ENCODE measurements around the gene PLEKHM1. TPM values are rescaled to one million over a fixed set of nuclear protein-coding genes. Genes with fewer than 3 reads are reported as not detected.

PLEKHM1 gene
- total and polyA plus RNA-seq, 2 donors (not counting 3 experiments of a cell fraction or from before 2014, with no cell fraction given) = 29.7 to 52.0 TPM

DNA sequence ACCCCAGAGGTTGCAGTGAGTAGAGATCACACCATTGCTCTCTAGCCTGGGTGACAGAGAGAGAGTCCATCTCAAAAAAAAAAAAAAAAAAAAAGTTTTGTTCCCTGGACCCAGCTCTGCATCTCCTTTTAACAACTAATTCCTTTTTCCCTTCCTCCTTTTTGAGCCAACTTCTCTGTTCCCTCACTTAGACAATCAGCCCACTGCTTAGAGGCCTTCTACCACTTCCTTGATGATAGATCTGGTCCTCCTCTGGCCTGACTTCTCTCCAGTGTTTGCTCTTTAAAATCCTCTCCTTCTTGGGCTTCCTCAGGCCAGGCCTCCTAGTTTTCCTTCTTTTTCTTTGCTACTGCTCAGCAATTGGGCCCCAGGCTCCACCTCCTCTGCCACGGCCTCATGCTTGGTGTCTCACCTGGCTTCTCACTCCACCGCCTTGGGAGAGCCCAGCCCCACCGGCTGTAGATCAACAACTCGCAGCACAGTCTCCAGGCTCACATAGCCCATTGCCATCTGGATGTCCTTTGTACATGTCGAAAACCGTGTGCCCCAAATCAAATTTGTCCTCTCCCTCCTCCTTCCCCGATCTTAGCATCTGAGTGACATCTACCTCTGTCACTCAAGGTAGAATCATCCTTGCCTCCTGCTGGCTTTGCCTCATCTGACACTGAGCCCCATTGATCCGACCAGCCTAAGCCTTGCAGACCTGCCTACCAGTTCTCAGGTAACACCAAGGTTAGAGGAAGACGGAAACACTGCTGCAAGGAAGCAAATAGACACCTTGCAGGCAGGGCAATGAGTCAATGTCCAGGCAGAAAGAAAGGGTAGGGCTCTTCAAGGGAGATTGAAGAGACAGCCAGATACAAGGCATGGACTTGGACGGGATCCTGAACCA, 75.3 kb downstream of the PLEKHM1 start:
- BruUV-seq (replicated peaks) = no TSS peak
- H3K27me3 ChIP-seq (ENCODE audit: control insufficient read depth in 2 of 2, insufficient read depth in 2 of 2, low read length in 2 of 2) = no peaks in the 10 kb centered on the region
- no peak overlapping the region for H3K4me3 ChIP-seq (replicated peaks in 1 of 3; ENCODE audit: insufficient read depth in 1 of 3, low read depth in 1 of 3, low read length in 3 of 3)
- ChIA-PET CTCF (interaction anchor here (2.6 kb wide), 1 partner anchor 9 kb away, joined by 11 read pairs; no protein-coding TSS in a partner anchor), POLR2A (no interaction called here)
- intact Hi-C loops (cut with micrococcal nuclease) (no loop called here), dilution Hi-C loops (cut with MboI; ENCODE audit: extremely low pct_ligation_motif_present, low sequenced_read_pairs) (no loop called here)
- no peaks in the 10 kb centered on the region for H4K20me1 ChIP-seq (replicated peaks; ENCODE audit: control insufficient read depth, extremely low read depth, insufficient read depth, low read length)
- H3K9me1 ChIP-seq (replicated peaks; ENCODE audit: control insufficient read depth, extremely low read depth, insufficient read depth, low read length) = no peaks in the 10 kb centered on the region
- no peak overlapping the region for H2AFZ ChIP-seq (ENCODE audit: low read depth, low read length)
- H3K9ac ChIP-seq (replicated peaks; ENCODE audit: extremely low read depth, insufficient read depth, low read length) = no peak overlapping the region
- TF ChIP-seq GATA2 (IDR thresholded peaks at IDR 0.05; ENCODE audit: insufficient read depth, insufficient read length, low read depth, low read length) (no peak), JUN (IDR thresholded peaks at IDR 0.05; ENCODE audit: borderline replicate concordance, insufficient read depth, insufficient read length, low read depth) (no peak), POLR2AphosphoS5 (IDR thresholded peaks at IDR 0.05; ENCODE audit: insufficient read depth, low read depth, low read length) (no peak), FOS (IDR thresholded peaks at IDR 0.05; ENCODE audit: borderline replicate concordance, insufficient read depth, low read length) (no peak), MYC (IDR thresholded peaks at IDR 0.05; ENCODE audit: low read depth, low read length) (no peak), EZH2 (IDR thresholded peaks at IDR 0.05; ENCODE audit: borderline replicate concordance, low read depth, low read length, severe bottlenecking) (no peak), POLR2A (IDR thresholded peaks at IDR 0.05; ENCODE audit: low read depth, low read length) (no peak)
- TF ChIP-seq, protein P1, sequence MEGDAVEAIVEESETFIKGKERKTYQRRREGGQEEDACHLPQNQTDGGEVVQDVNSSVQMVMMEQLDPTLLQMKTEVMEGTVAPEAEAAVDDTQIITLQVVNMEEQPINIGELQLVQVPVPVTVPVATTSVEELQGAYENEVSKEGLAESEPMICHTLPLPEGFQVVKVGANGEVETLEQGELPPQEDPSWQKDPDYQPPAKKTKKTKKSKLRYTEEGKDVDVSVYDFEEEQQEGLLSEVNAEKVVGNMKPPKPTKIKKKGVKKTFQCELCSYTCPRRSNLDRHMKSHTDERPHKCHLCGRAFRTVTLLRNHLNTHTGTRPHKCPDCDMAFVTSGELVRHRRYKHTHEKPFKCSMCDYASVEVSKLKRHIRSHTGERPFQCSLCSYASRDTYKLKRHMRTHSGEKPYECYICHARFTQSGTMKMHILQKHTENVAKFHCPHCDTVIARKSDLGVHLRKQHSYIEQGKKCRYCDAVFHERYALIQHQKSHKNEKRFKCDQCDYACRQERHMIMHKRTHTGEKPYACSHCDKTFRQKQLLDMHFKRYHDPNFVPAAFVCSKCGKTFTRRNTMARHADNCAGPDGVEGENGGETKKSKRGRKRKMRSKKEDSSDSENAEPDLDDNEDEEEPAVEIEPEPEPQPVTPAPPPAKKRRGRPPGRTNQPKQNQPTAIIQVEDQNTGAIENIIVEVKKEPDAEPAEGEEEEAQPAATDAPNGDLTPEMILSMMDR (IDR thresholded peaks at IDR 0.05; ENCODE audit: extremely low read depth in 1 of 2, insufficient read depth in 1 of 2, low read depth in 1 of 2, low read length in 2 of 2) = no peak
- TF ChIP-seq, protein P2, sequence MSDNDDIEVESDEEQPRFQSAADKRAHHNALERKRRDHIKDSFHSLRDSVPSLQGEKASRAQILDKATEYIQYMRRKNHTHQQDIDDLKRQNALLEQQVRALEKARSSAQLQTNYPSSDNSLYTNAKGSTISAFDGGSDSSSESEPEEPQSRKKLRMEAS (IDR thresholded peaks at IDR 0.05; ENCODE audit: insufficient read depth, insufficient read length) = no peak
- H3K36me3 ChIP-seq (ENCODE audit: control insufficient read depth in 2 of 2, extremely low read depth in 1 of 2, insufficient read depth in 2 of 2, low read length in 2 of 2) = no peaks in the 10 kb centered on the region
- DNase-seq (ENCODE audit: low read depth, low spot score) (no peak), FAIRE-seq (no peak)
- peaks cover 7% of the 10 kb centered on the region for H3K4me1 ChIP-seq (ENCODE audit: control insufficient read depth, extremely low read depth, insufficient read depth, low read length)
- H3K27ac ChIP-seq (ENCODE audit: insufficient read depth, low read depth, low read length) = no peak overlapping the region
- H3K9me3 ChIP-seq (replicated peaks; ENCODE audit: control insufficient read depth, insufficient read depth, low read length) = no peaks in the 10 kb centered on the region
- no peaks in the 10 kb centered on the region for H3K79me2 ChIP-seq (ENCODE audit: control insufficient read depth, insufficient read depth, low read length)
- no peak overlapping the region for H3K4me2 ChIP-seq (ENCODE audit: insufficient read depth, low read length)

All from endothelial cell of umbilical vein (primary cell).